GM12864 (cell line): ENCODE measurements around the gene PCDHGA1.
A peak's percentile ranks its signal among the peaks of the same experiment; 100 is the strongest.

ENCODE experiments used
- DNase-seq: peaks from one replicate; pipeline ENCODE4 v3.0.0-alpha.2; 2011; ENCODE audit warnings: low read depth
- H3K4me3 ChIP-seq: 2 replicates; pipeline ENCODE4 v1.5.1; 2011; ENCODE audit warnings: mild to moderate bottlenecking, low read depth, low read length, control low read depth
- CTCF ChIP-seq: IDR thresholded peaks from 2 replicates; pipeline ENCODE4 v1.5.1; 2011; ENCODE audit warnings: low read depth, mild to moderate bottlenecking, moderate library complexity, low read length, control low read depth, inconsistent platforms; ENCODE audit errors: missing control alignments

PCDHGA1 gene

GRCh38 chr5:141560151-141560550, 229.8 kb downstream of the PCDHGA1 start:
- H3K4me3 ChIP-seq, result no peak overlapping the region
- no peak for DNase-seq
- TF ChIP-seq CTCF, result no peak

- TF ChIP-seq CTCF, result peak; percentile 68
- DNase-seq, result no peak
- H3K4me3 ChIP-seq, result no peak overlapping the region
These were observed 230.6 kb downstream of the PCDHGA1 start for GRCh38 chr5:141560725-141561483.
